SH-SY5Y (cell line): ENCODE results near the gene LRRC31.

Experiments used
- GATA2 ChIP-seq: IDR thresholded peaks from 2 replicates; pipeline ENCODE4 v1.6.1; 2011; ENCODE audit warnings: mild to moderate bottlenecking, low read depth, low read length
- GATA3 ChIP-seq: IDR thresholded peaks from 2 replicates; pipeline ENCODE4 v1.6.1; 2011; ENCODE audit warnings: low read depth, mild to moderate bottlenecking, low read length, moderate library complexity

- TF ChIP-seq GATA2 (no peak), GATA3 (no peak)
Measured at GRCh38 chr3:169886671-169887070, 16.9 kb upstream of the LRRC31 start.
